ENCODE data around the gene GLRX3.
"Not testable (repeated sequence)": the region's sequence is repeated elsewhere in the genome, so short reads cannot be mapped to it uniquely, and the experiment has no call there.

DNA sequence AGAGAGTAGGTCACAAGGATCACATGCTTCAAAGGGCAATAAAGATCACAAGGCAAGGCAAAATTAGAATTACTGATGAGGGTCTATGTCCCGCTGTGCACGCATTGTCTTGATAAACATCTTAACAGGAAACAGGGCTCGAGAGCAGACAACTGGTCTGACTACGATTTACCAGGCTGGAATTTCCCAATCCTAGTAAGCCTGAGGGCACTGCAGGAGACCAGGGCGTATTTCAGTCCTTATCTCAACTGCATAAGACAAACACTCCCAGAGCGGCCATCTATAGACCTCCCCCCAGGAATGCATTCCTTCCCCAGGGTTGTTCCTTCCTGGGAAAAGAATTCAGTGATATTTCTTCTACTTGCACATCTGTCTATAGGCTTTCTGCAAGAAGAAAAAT is 18.7 kb upstream of the GLRX3 start:
- TF ChIP-seq, protein P1, sequence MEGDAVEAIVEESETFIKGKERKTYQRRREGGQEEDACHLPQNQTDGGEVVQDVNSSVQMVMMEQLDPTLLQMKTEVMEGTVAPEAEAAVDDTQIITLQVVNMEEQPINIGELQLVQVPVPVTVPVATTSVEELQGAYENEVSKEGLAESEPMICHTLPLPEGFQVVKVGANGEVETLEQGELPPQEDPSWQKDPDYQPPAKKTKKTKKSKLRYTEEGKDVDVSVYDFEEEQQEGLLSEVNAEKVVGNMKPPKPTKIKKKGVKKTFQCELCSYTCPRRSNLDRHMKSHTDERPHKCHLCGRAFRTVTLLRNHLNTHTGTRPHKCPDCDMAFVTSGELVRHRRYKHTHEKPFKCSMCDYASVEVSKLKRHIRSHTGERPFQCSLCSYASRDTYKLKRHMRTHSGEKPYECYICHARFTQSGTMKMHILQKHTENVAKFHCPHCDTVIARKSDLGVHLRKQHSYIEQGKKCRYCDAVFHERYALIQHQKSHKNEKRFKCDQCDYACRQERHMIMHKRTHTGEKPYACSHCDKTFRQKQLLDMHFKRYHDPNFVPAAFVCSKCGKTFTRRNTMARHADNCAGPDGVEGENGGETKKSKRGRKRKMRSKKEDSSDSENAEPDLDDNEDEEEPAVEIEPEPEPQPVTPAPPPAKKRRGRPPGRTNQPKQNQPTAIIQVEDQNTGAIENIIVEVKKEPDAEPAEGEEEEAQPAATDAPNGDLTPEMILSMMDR (conservative IDR thresholded peaks at IDR 0.05; ENCODE audit: low read length), result not testable (repeated sequence)
- not testable (repeated sequence) for TF ChIP-seq EZH2phosphoT487 (IDR thresholded peaks at IDR 0.05; ENCODE audit: borderline replicate concordance)
